OCI-LY7 (cell line): ENCODE results near the gene SLC39A3.

Experiments used
- EZH2phosphoT487 ChIP-seq: fragments of 200-600 bp; sonication (generic); IDR thresholded peaks from 2 replicates; pipeline ENCODE4 v1.6.1; 2018; ENCODE audit warnings: low read depth, borderline replicate concordance, mild to moderate bottlenecking, mixed run types, antibody characterized with exemption, low read length, moderate library complexity, mixed read lengths
- TF ChIP-seq, protein P1 (sequence below): fragments of 200-600 bp; sonication (generic); conservative IDR thresholded peaks from 2 replicates; pipeline ENCODE4 v1.5.1; 2014; ENCODE audit warnings: mild to moderate bottlenecking, antibody characterized with exemption, low read length, moderate library complexity, mixed read lengths

DNA sequence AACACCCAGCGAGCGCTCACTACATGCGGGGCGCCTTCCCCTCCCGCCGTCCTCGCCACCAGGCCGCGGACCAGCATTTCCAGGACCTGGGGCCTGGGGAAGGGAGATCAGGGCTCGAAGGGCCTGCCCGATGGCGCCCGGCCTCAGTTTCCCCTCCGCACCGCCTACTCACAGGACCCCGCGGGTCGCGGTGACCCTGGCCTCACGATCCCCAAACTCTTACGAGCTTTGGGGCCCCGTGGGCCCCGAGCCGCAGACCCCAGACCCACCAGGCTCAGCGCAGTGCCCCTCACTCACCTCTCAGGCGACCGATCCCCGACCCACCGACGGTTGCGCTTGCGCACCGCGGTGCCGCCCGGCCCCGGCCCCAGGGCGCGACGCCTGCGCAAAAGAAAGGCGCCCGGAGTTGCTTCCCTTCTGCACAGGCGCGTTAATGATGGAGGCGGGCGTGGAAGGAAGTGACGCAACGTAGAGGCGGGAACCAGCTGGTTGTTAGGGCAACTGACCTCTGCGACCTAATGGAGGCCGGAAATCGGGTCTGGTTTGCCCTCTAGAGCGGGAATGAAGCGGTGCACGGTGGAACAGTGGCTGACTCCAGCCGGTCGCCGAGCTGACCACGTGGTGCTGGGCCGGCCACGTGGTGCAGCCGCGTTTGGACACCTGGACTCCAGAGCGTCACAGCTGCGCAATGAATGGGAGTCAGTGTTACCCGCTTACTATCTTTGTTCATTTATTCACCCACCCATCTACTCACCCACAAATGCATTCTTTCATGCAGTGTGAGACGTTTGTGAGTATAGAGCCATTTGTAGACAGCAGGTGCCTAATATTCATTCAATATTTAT lies 43.3 kb upstream of the SLC39A3 start, which contains the start of gene SGTA:
- TF ChIP-seq, protein P1, sequence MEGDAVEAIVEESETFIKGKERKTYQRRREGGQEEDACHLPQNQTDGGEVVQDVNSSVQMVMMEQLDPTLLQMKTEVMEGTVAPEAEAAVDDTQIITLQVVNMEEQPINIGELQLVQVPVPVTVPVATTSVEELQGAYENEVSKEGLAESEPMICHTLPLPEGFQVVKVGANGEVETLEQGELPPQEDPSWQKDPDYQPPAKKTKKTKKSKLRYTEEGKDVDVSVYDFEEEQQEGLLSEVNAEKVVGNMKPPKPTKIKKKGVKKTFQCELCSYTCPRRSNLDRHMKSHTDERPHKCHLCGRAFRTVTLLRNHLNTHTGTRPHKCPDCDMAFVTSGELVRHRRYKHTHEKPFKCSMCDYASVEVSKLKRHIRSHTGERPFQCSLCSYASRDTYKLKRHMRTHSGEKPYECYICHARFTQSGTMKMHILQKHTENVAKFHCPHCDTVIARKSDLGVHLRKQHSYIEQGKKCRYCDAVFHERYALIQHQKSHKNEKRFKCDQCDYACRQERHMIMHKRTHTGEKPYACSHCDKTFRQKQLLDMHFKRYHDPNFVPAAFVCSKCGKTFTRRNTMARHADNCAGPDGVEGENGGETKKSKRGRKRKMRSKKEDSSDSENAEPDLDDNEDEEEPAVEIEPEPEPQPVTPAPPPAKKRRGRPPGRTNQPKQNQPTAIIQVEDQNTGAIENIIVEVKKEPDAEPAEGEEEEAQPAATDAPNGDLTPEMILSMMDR, result peak; percentile 50
- TF ChIP-seq EZH2phosphoT487, result no peak
